PC-3 (cell line): ENCODE results near the gene JOSD1. TPM values are rescaled to one million over a fixed set of nuclear protein-coding genes. Genes with fewer than 3 reads are reported as not detected.

Source experiments
- ATAC-seq: fragments of 200-7000 bp; cut with Tn5 transposase; 2 replicates; pipeline ENCODE4 v1.9.1; 2020; ENCODE audit warnings: mild to moderate bottlenecking, moderate library complexity
- BruUV-seq: library from RNA; stranded (reverse); fragments of 400-500 nt; replicated peaks from 2 replicates; lab custom pipeline; 2021; lab: Mats Ljungman, UMichigan
- CTCF ChIA-PET: fragments of 300-600 bp; sonication (Branson Sonifier 250); formaldehyde crosslinking; loops from one replicate; lab custom pipeline; 2022; ENCODE audit warnings: antibody characterized with exemption; lab: Charles Lee
- POLR2A ChIA-PET: fragments of 300-600 bp; sonication (Branson Sonifier 250); formaldehyde crosslinking; loops from one replicate; lab custom pipeline; 2022; ENCODE audit warnings: antibody characterized with exemption; ENCODE audit not compliant: unreplicated experiment; lab: Charles Lee
- DNase-seq: peaks from one replicate; pipeline ENCODE4 v3.0.0-alpha.2; 2015
- H2AFZ ChIP-seq: fragments of 300-600 bp; sonication (generic); 2 replicates; pipeline ENCODE4 v1.6.0; 2016; ENCODE audit warnings: antibody characterized with exemption, low read length
- H3F3A ChIP-seq: fragments of 300-600 bp; sonication (generic); one replicate; pipeline ENCODE4 v1.6.0; 2017; ENCODE audit warnings: antibody characterized with exemption, low read length, control low read depth, mild to moderate bottlenecking; ENCODE audit not compliant: unreplicated experiment
- H3K27ac ChIP-seq: fragments of 300-600 bp; sonication (generic); 2 replicates; pipeline ENCODE4 v1.5.1; 2016; ENCODE audit warnings: mild to moderate bottlenecking, low read length
- H3K27me3 ChIP-seq: fragments of 300-600 bp; sonication (generic); 2 replicates; pipeline ENCODE4 v1.6.1; 2016; ENCODE audit warnings: low read length, mixed read lengths
- H3K36me3 ChIP-seq: fragments of 300-600 bp; sonication (generic); 2 replicates; pipeline ENCODE4 v1.6.1; 2016; ENCODE audit warnings: low read depth, mixed run types, low read length, mixed read lengths
- H3K4me1 ChIP-seq: fragments of 300-600 bp; sonication (generic); 2 replicates; pipeline ENCODE4 v1.5.1; 2016; ENCODE audit warnings: low read length; ENCODE audit not compliant: insufficient read depth
- H3K4me2 ChIP-seq: fragments of 300-600 bp; sonication (generic); 2 replicates; pipeline ENCODE4 v1.6.0; 2016; ENCODE audit warnings: low read length
- H3K4me3 ChIP-seq: fragments of 300-600 bp; sonication (generic); 2 replicates; pipeline ENCODE4 v1.5.1; 2016; ENCODE audit warnings: mild to moderate bottlenecking, low read length, mixed read lengths
- H3K79me2 ChIP-seq: fragments of 300-600 bp; sonication (generic); 2 replicates; pipeline ENCODE4 v1.6.1; 2017; ENCODE audit warnings: low read length, mixed read lengths
- H3K9ac ChIP-seq: fragments of 300-600 bp; sonication (generic); 2 replicates; pipeline ENCODE4 v1.6.0; 2016; ENCODE audit warnings: mild to moderate bottlenecking, low read length
- H3K9me2 ChIP-seq: fragments of 300-600 bp; sonication (generic); replicated peaks from 2 replicates; pipeline ENCODE4 v1.6.1; 2016; ENCODE audit warnings: mixed run types, low read length, mixed read lengths
- H3K9me3 ChIP-seq: fragments of 300-600 bp; sonication (generic); 2 replicates; pipeline ENCODE4 v1.6.1; 2016; ENCODE audit warnings: low read length, mixed read lengths
- H4K20me1 ChIP-seq: fragments of 300-600 bp; sonication (generic); 2 replicates; pipeline ENCODE4 v1.6.1; 2016; ENCODE audit warnings: low read length, mixed read lengths
- EZH2 ChIP-seq: fragments of 300-600 bp; sonication (generic); IDR thresholded peaks from one replicate; pipeline ENCODE4 v1.6.1; 2017; ENCODE audit warnings: antibody characterized with exemption, mild to moderate bottlenecking, low read length; ENCODE audit not compliant: unreplicated experiment
- EZH2phosphoT487 ChIP-seq: fragments of 300-600 bp; sonication (generic); IDR thresholded peaks from 2 replicates; pipeline ENCODE4 v1.6.1; 2018; ENCODE audit warnings: mild to moderate bottlenecking, antibody characterized with exemption, low read length, borderline replicate concordance
- intact Hi-C: fragments of 100-400 bp; cut with micrococcal nuclease; formaldehyde crosslinking; loops from 2 replicates; pipeline ENCODE4 v1.9.0; 2023
- total RNA-seq: library from RNA; depleted of rRNA; stranded (reverse); fragments of >200 nt; gene quantifications from 2 replicates; pipeline ENCODE4 v1.2.3, GENCODE V29; 2014
- TF ChIP-seq, protein P1 (sequence below): fragments of 300-600 bp; sonication (generic); conservative IDR thresholded peaks from 2 replicates; pipeline ENCODE4 v1.5.1; 2017; ENCODE audit warnings: antibody characterized with exemption, low read depth, mild to moderate bottlenecking, low read length

Gene JOSD1
- total RNA-seq, 1 experiment from 2014 or later, result 40.3 TPM

DNA sequence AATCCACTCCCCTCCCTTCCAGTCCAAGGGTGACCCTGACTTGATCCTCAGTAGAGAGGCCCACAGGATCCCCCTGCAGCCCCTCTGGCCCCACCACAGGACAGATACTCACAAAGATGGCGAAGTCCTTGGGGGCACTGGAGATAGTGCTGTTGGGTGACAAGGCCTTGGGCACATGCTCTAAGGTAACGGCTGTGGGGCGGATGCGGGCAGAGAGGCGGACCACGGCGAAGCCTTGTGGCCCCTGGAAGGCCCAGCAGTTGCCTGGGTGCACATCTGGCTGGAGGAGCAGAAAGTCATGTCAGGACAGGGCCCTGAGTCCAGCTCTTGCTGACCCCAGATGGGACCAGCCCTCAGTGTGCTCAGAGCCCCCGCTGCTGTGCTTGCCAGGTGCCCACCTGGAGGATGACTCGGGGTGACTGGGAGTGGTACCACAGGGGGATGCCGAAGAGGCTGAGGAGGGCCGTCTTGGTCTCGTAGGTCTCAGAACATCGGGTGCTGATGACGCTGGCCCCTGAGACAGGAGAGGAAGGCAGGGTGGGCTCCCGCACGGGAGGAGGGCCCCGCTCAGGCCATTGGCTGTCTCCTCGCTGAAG, 37.8 kb upstream of the JOSD1 start:
- no peaks in the 10 kb centered on the region for H3K79me2 ChIP-seq
- no peak overlapping the region for H3K4me3 ChIP-seq
- no peaks in the 10 kb centered on the region for H3F3A ChIP-seq
- no peaks in the 10 kb centered on the region for H3K9me3 ChIP-seq
- ATAC-seq (no peak), DNase-seq (no peak)
- no peaks in the 10 kb centered on the region for H4K20me1 ChIP-seq
- BruUV-seq, result no TSS peak
- H3K27ac ChIP-seq, result no peak overlapping the region
- peaks cover 6% of the 10 kb centered on the region; the same call in 1 of the 2 replicates for H3K4me1 ChIP-seq
- H3K36me3 ChIP-seq, result peaks cover 14% of the 10 kb centered on the region; the same call in 1 of the 2 replicates
- no peak overlapping the region for H3K4me2 ChIP-seq
- POLR2A ChIA-PET, result no interaction called here
- no peak overlapping the region for H3K9ac ChIP-seq
- no peaks in the 10 kb centered on the region for H3K9me2 ChIP-seq
- no peak overlapping the region for H2AFZ ChIP-seq
- TF ChIP-seq, protein P1, sequence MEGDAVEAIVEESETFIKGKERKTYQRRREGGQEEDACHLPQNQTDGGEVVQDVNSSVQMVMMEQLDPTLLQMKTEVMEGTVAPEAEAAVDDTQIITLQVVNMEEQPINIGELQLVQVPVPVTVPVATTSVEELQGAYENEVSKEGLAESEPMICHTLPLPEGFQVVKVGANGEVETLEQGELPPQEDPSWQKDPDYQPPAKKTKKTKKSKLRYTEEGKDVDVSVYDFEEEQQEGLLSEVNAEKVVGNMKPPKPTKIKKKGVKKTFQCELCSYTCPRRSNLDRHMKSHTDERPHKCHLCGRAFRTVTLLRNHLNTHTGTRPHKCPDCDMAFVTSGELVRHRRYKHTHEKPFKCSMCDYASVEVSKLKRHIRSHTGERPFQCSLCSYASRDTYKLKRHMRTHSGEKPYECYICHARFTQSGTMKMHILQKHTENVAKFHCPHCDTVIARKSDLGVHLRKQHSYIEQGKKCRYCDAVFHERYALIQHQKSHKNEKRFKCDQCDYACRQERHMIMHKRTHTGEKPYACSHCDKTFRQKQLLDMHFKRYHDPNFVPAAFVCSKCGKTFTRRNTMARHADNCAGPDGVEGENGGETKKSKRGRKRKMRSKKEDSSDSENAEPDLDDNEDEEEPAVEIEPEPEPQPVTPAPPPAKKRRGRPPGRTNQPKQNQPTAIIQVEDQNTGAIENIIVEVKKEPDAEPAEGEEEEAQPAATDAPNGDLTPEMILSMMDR, result no peak
- no peak for TF ChIP-seq EZH2phosphoT487
- TF ChIP-seq EZH2, result no peak
- CTCF ChIA-PET, result no interaction called here
- H3K27me3 ChIP-seq, result no peaks in the 10 kb centered on the region
- intact Hi-C loops, result no loop called here

DNA sequence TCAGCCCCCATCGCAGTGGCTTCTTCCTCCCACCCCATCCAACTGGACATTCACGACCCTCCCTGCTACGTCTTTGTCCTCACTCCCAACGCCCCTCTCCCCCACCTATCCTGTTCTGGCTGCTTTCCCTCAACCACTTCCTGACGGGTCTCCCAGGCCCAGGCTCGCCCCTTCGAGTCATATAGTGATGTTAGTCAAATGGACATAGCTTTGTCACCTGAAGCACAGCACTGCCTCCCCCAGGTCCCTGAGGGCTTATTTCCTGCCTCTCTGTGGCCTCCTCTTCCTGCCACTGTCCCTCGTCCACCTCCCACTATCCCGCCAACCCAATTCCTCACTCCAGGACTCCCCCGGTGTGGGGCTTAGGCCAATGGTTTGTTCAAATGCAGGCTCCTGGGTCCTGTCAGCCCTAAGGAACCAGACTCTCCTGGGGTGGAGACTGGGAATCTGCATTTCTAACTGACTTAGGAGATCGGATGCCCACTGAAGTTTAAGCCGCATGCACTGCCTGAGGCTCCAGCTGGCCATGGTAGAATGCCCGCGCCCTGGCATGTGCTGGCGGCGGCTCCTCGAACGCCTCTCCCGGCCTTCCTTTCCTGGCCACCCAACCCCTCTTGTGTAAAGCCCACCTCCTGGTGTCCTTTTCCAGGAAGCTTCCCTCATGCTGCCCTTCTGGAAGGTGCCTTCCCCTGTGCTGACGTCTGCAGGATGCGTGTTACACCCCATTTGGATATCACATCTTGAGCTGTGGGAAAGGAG, 36.7 kb upstream of the JOSD1 start:
- TF ChIP-seq EZH2 (no peak), EZH2phosphoT487 (no peak)
- TF ChIP-seq, protein P1, result no peak
- ChIA-PET POLR2A (no interaction called here), CTCF (no interaction called here)

DNA sequence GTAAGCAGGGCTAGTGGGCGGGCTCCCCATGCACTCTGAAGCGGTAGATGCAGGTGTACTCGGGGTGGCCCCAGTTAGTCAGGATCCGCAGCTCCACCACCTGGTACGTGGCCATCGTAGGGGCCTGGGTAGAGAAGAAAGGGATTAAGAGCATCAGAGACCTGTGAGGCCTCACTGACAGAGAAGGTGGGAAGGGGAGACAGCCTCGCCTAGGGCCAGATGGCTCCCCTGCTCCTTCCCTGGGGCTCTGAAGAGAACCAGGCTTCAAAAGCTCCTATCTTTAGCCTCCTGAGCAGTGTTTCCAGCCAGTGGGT, 35.5 kb upstream of the JOSD1 start:
- ChIA-PET CTCF (no interaction called here), POLR2A (no interaction called here)

More for the DNA sequence above, 36.7 kb upstream of the JOSD1 start:
- no peaks in the 10 kb centered on the region for H3F3A ChIP-seq
- no peaks in the 10 kb centered on the region for H4K20me1 ChIP-seq
- DNase-seq (peak; percentile 47), ATAC-seq (peak; percentile 48)
- H3K27me3 ChIP-seq, result no peaks in the 10 kb centered on the region
- no peaks in the 10 kb centered on the region for H3K9me3 ChIP-seq
- peaks cover 6% of the 10 kb centered on the region; the same call in 1 of the 2 replicates for H3K4me1 ChIP-seq
- H3K4me2 ChIP-seq, result no peak overlapping the region
- intact Hi-C loops, result no loop called here
- H3K27ac ChIP-seq, result peak overlapping the region; percentile 25; the same call in 1 of the 2 replicates
- H3K36me3 ChIP-seq, result peaks cover 14% of the 10 kb centered on the region
- no peak overlapping the region for H2AFZ ChIP-seq
- no peaks in the 10 kb centered on the region for H3K9me2 ChIP-seq
- H3K4me3 ChIP-seq, result no peak overlapping the region
- H3K9ac ChIP-seq, result no peak overlapping the region
- no peaks in the 10 kb centered on the region for H3K79me2 ChIP-seq
- no TSS peak for BruUV-seq

More for the DNA sequence above, 35.5 kb upstream of the JOSD1 start:
- TF ChIP-seq EZH2 (no peak), EZH2phosphoT487 (no peak)
- TF ChIP-seq, protein P1, result no peak
- no peak overlapping the region for H3K4me3 ChIP-seq
- H3K27ac ChIP-seq, result no peak overlapping the region
- H3K4me2 ChIP-seq, result no peak overlapping the region
- H3K79me2 ChIP-seq, result no peaks in the 10 kb centered on the region
- H3K36me3 ChIP-seq, result peaks cover 14% of the 10 kb centered on the region
- ATAC-seq (no peak), DNase-seq (no peak)
- H3K4me1 ChIP-seq, result peaks cover 6% of the 10 kb centered on the region; the same call in 1 of the 2 replicates
- no peaks in the 10 kb centered on the region for H3K27me3 ChIP-seq
- no peaks in the 10 kb centered on the region for H3F3A ChIP-seq
- BruUV-seq, result no TSS peak
- intact Hi-C loops, result no loop called here
- no peak overlapping the region for H2AFZ ChIP-seq
- no peaks in the 10 kb centered on the region for H3K9me2 ChIP-seq
- no peaks in the 10 kb centered on the region for H4K20me1 ChIP-seq
- no peaks in the 10 kb centered on the region for H3K9me3 ChIP-seq
- H3K9ac ChIP-seq, result no peak overlapping the region
